Measurements from ENCODE around the gene ESYT2. TPM values are rescaled to one million over a fixed set of nuclear protein-coding genes. Genes with fewer than 3 reads are reported as not detected.

The ESYT2 gene
- total and polyA plus RNA-seq, 4 donors: 4.9 to 31.7 (median 17.2) TPM

DNA sequence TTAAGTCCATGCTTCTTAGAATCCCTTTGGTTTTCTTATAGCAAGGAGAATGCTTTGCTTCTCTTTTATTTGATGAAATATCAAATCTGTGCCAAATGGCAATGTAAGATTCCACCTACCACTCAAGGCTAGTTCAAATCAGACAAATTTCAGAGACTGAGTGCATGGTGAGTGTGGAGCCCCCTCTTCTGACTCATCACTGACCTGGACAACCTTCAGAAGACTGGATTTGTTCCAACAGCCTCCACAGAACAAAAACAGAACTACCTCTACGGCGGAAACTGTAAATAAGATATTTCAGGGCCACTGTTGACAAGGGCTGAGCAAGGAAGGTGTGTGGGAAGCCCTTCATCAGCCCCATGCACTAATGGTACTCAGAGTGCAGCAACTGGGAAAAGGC lies 145.8 kb downstream of the ESYT2 start:
- WGBS: 84% methylated on average over 2 of the region's 2 CpGs
- H3K36me3 ChIP-seq (ENCODE audit: control insufficient read depth in 4 of 4, insufficient read depth in 3 of 4, low read depth in 1 of 4, low read length in 3 of 4): peaks cover 0 to 16% (median 3%) of the 10 kb centered on the region in 4 donors
- TF ChIP-seq, protein P1, sequence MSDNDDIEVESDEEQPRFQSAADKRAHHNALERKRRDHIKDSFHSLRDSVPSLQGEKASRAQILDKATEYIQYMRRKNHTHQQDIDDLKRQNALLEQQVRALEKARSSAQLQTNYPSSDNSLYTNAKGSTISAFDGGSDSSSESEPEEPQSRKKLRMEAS (IDR thresholded peaks at IDR 0.05): no peak
- TF ChIP-seq GABPA (IDR thresholded peaks at IDR 0.05 in 1 of 2, conservative IDR thresholded peaks at IDR 0.05 in 1 of 2): no peak

DNA sequence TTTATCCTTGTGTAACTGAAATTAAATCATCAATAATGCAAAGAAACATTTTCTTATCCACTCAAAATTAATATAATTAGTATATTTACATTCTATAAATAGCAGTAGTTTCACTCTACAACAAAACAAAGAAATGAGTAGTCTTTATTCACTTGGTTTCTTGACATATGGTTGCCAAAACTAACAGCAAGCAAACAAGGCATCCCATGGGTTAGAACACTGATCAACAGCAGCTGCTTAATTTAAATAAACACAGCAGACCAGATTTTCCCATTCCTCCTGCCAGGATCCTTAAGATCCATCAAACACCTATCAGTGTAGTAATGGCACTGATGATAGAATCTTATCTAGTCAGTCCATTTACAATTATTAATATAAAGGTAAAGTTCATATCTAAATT lies 146.9 kb downstream of the ESYT2 start:
- no peak for DNase-seq (ENCODE audit: low spot score)
- Histone ChIP-seq H3K4me3 (ENCODE audit: low read depth in 1 of 3, low read length in 3 of 3) (no peak overlapping the region), H3K27ac (ENCODE audit: low read depth in 1 of 2, low read length in 2 of 2) (no peak overlapping the region), H3K9ac (ENCODE audit: low read depth in 1 of 2, low read length in 2 of 2) (no peak overlapping the region), H3K4me1 (ENCODE audit: control insufficient read depth in 4 of 4, insufficient read depth in 4 of 4, low read length in 3 of 4) (no peaks in the 10 kb centered on the region), H3K27me3 (ENCODE audit: control insufficient read depth in 4 of 4, insufficient read depth in 4 of 4, low read length in 3 of 4) (no peaks in the 10 kb centered on the region), H3K36me3 (ENCODE audit: control insufficient read depth in 4 of 4, insufficient read depth in 3 of 4, low read depth in 1 of 4, low read length in 3 of 4) (peaks cover 0 to 13% (median 3%) of the 10 kb centered on the region in 4 donors), H3K9me3 (ENCODE audit: control insufficient read depth in 4 of 4, low read length in 3 of 4) (peaks cover 0 to under 1% (median 0%) of the 10 kb centered on the region in 4 donors)
- no peak for TF ChIP-seq TAF1 (conservative IDR thresholded peaks at IDR 0.05)
- TF ChIP-seq FOXA2 (IDR thresholded peaks at IDR 0.05): no peak
- TF ChIP-seq, protein P2, sequence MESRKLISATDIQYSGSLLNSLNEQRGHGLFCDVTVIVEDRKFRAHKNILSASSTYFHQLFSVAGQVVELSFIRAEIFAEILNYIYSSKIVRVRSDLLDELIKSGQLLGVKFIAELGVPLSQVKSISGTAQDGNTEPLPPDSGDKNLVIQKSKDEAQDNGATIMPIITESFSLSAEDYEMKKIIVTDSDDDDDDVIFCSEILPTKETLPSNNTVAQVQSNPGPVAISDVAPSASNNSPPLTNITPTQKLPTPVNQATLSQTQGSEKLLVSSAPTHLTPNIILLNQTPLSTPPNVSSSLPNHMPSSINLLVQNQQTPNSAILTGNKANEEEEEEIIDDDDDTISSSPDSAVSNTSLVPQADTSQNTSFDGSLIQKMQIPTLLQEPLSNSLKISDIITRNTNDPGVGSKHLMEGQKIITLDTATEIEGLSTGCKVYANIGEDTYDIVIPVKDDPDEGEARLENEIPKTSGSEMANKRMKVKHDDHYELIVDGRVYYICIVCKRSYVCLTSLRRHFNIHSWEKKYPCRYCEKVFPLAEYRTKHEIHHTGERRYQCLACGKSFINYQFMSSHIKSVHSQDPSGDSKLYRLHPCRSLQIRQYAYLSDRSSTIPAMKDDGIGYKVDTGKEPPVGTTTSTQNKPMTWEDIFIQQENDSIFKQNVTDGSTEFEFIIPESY (IDR thresholded peaks at IDR 0.05): no peak
- TF ChIP-seq, protein P3, sequence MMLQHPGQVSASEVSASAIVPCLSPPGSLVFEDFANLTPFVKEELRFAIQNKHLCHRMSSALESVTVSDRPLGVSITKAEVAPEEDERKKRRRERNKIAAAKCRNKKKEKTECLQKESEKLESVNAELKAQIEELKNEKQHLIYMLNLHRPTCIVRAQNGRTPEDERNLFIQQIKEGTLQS (IDR thresholded peaks at IDR 0.05): no peak

More for the DNA sequence above, 145.8 kb downstream of the ESYT2 start:
- Histone ChIP-seq H3K9ac (ENCODE audit: low read depth in 1 of 2, low read length in 2 of 2) (no peak overlapping the region), H3K27ac (ENCODE audit: low read depth in 1 of 2, low read length in 2 of 2) (no peak overlapping the region), H3K4me1 (ENCODE audit: control insufficient read depth in 4 of 4, insufficient read depth in 4 of 4, low read length in 3 of 4) (no peaks in the 10 kb centered on the region), H3K4me3 (ENCODE audit: low read depth in 1 of 3, low read length in 3 of 3) (no peak overlapping the region), H3K27me3 (ENCODE audit: control insufficient read depth in 4 of 4, insufficient read depth in 4 of 4, low read length in 3 of 4) (no peaks in the 10 kb centered on the region), H3K9me3 (ENCODE audit: control insufficient read depth in 4 of 4, low read length in 3 of 4) (peaks cover 0 to 2% (median 0%) of the 10 kb centered on the region in 4 donors)
- no peak for DNase-seq (ENCODE audit: low spot score)

Other genes with a start within 250 kb of the ESYT2 start
- gene PTPRN2, start 241.7 kb downstream of the ESYT2 start, total RNA-seq: 1 to 10 TPM in 1 of 2 donors, under 1 TPM in 1; 0.75 to 1.9 TPM
- gene PTPRN2, start 241.7 kb downstream of the ESYT2 start, polyA plus RNA-seq: 1 to 10 TPM in 1 of 2 donors, under 1 TPM in 1; 0.96 to 1.2 TPM
- 10 to 100 TPM in 1 of 2 donors, 1 to 10 TPM in 1; 4.6 to 37.4 TPM for gene NCAPG2, start 124.7 kb downstream of the ESYT2 start, total RNA-seq
- 1 to 10 TPM in 1 of 2 donors, under 1 TPM in 1; 0.89 to 2.7 TPM for gene NCAPG2, start 124.7 kb downstream of the ESYT2 start, polyA plus RNA-seq
- gene DYNC2I1, start 27.0 kb upstream of the ESYT2 start, total RNA-seq: 1 to 10 TPM; 2.0 to 4.9 TPM
- gene DYNC2I1, start 27.0 kb upstream of the ESYT2 start, polyA plus RNA-seq: 10 to 100 TPM in 1 of 2 donors, 1 to 10 TPM in 1; 2.2 to 12.9 TPM